Measurements from ENCODE around the gene TMEM52B. TPM values are rescaled to one million over a fixed set of nuclear protein-coding genes. Genes with fewer than 3 reads are reported as not detected.

The TMEM52B gene
- total and polyA plus RNA-seq, 2 of the 13 experiments (the other 11 are each of a cell fraction or from before 2014, with no cell fraction given), result not detected

GRCh38 chr12:10211940-10212738 lies 33.3 kb downstream of the TMEM52B start (continued):
- TF ChIP-seq ZBTB20 (CRISPR knock-in tag; IDR thresholded peaks at IDR 0.05; ENCODE audit: borderline replicate concordance, low read depth), result peak; percentile 80; the same call in 1 of the 2 replicates
- peak; percentile 55; the same call in 1 of the 2 replicates for TF ChIP-seq SOX5 (CRISPR knock-in tag; IDR thresholded peaks at IDR 0.05; ENCODE audit: borderline replicate concordance)
- no peak for TF ChIP-seq STAT5B (CRISPR knock-in tag; IDR thresholded peaks at IDR 0.05)
- TF ChIP-seq ARID3A (IDR thresholded peaks at IDR 0.05; ENCODE audit: low read depth, low read length), result peak; percentile 88
- no peak for TF ChIP-seq ZBTB34 (CRISPR knock-in tag; IDR thresholded peaks at IDR 0.05)
- TF ChIP-seq DRAP1 (CRISPR knock-in tag; IDR thresholded peaks at IDR 0.05), result peak; percentile 62; the same call in 1 of the 2 replicates
- TF ChIP-seq SKIL (CRISPR knock-in tag; IDR thresholded peaks at IDR 0.05; ENCODE audit: borderline replicate concordance), result no peak
- no peak for TF ChIP-seq SALL2 (CRISPR knock-in tag; IDR thresholded peaks at IDR 0.05)
- TF ChIP-seq ZBTB26 (CRISPR knock-in tag; IDR thresholded peaks at IDR 0.05; ENCODE audit: borderline replicate concordance), result no peak
- 0 out of 2 replicates have a peak, but pooled peaks have one; percentile 52 for TF ChIP-seq SNAI1 (CRISPR knock-in tag; IDR thresholded peaks at IDR 0.05; ENCODE audit: borderline replicate concordance)
- TF ChIP-seq KMT2B (CRISPR knock-in tag; IDR thresholded peaks at IDR 0.05), result peak; percentile 66
- TF ChIP-seq HMG20A (CRISPR knock-in tag; IDR thresholded peaks at IDR 0.05; ENCODE audit: borderline replicate concordance), result peak; percentile 50; the same call in 1 of the 2 replicates
- TF ChIP-seq POGZ (CRISPR knock-in tag; IDR thresholded peaks at IDR 0.05), result peak; percentile 85
- TF ChIP-seq ZNF451 (CRISPR knock-in tag; IDR thresholded peaks at IDR 0.05), result no peak
- TF ChIP-seq MNT (IDR thresholded peaks at IDR 0.05), result peak; percentile 20; the same call in 1 of the 2 replicates
- TF ChIP-seq ZNF674 (CRISPR knock-in tag; IDR thresholded peaks at IDR 0.05; ENCODE audit: low read depth), result no peak
- TF ChIP-seq SRSF9 (IDR thresholded peaks at IDR 0.05; ENCODE audit: borderline replicate concordance, insufficient read depth, low read depth, low read length, poor library complexity, severe bottlenecking), result no peak
- peak in 1 of 2 experiments; percentile 9; a peak in 1 of 4 replicates for TF ChIP-seq EP300 (IDR thresholded peaks at IDR 0.05; ENCODE audit: low read depth in 2 of 2, low read length in 2 of 2)
- no peak; the same call in 1 of the 2 replicates for TF ChIP-seq EP300 (CRISPR knock-in tag; IDR thresholded peaks at IDR 0.05; ENCODE audit: borderline replicate concordance)
- TF ChIP-seq ZNF746 (CRISPR knock-in tag; IDR thresholded peaks at IDR 0.05), result no peak

Measured in HepG2 (cell line).